Erythroblast (primary cell): Measurements from ENCODE around the gene CELF4.

Experiments
- GATA1 ChIP-seq: IDR thresholded peaks from 2 replicates; pipeline ENCODE4 v1.6.1; 2011; ENCODE audit warnings: low read depth, mild to moderate bottlenecking, control low read depth, low read length, moderate library complexity
- POLR2A ChIP-seq: IDR thresholded peaks from 2 replicates; pipeline ENCODE4 v1.6.1; 2011; ENCODE audit warnings: mild to moderate bottlenecking, low read length

DNA sequence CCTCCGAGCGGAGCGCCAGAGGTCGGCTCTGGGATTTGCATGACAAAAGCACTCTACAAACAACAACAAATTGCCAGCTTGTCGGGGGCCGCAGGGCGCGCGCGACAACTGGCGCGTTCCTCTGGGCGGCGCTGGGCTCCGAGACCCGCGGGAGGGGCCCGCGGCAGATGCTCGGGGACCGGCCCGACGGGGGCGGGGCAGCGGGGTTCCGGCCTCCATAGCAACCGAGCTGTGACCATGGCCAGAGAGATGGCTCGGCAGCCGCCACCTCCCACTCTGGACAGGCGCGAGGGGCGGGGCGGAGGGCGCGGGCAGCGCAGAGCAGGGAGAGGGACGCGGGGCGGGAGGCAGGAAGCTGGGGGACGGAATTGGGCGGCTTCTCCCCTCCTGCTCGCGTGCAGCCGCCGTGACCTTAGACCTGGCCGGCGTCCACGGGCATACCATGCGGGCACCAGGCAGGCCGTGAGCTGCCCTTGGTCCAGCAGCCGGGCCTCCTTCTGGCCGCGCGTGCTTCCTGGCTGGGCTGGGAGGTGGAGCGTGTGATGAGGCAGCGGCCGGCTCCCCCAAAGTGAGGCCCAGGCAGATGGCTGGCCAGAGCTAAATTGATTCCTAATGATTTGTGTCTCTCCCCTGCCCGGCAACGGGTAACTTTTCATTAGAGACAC, 171.5 kb downstream of the CELF4 start:
- TF ChIP-seq POLR2A (no peak), GATA1 (no peak)
